D721Med (cell line): ENCODE measurements around the gene KPNA4.

Source experiments
- DNase-seq: peaks from one replicate; pipeline ENCODE4 v3.0.0; 2011; ENCODE audit warnings: low spot score; ENCODE audit not compliant: insufficient read length
- FAIRE-seq: peaks from 2 replicates; lab custom pipeline; 2011; peaks lifted over from hg19 to GRCh38; lab: Jason Lieb, UNC
- CTCF ChIP-seq: IDR thresholded peaks from 2 replicates; pipeline ENCODE4 v1.5.1; 2012; ENCODE audit warnings: mild to moderate bottlenecking, control low read depth; ENCODE audit not compliant: insufficient read depth; ENCODE audit errors: missing control alignments

Gene KPNA4

GRCh38 chr3:160477750-160478149, 87.6 kb downstream of the KPNA4 start:
- FAIRE-seq (no peak), DNase-seq (no peak)
- no peak for TF ChIP-seq CTCF

- no peak for FAIRE-seq
- no peak for DNase-seq
- TF ChIP-seq CTCF = no peak
Observed at GRCh38 chr3:160475884-160476283, 89.5 kb downstream of the KPNA4 start.

- DNase-seq = no peak
- FAIRE-seq = no peak
- TF ChIP-seq CTCF = no peak
Observed at GRCh38 chr3:160475153-160475552, 90.2 kb downstream of the KPNA4 start.

GRCh38 chr3:160474416-160474838, 90.9 kb downstream of the KPNA4 start:
- DNase-seq (no peak), FAIRE-seq (no peak)
- TF ChIP-seq CTCF = no peak

- DNase-seq (no peak), FAIRE-seq (no peak)
- TF ChIP-seq CTCF = no peak
Observed at GRCh38 chr3:160473978-160474377, 91.4 kb downstream of the KPNA4 start.

- TF ChIP-seq CTCF = no peak
- FAIRE-seq = no peak
Observed at GRCh38 chr3:160473221-160473620, 92.2 kb downstream of the KPNA4 start.

GRCh38 chr3:160472344-160472743, 93.0 kb downstream of the KPNA4 start:
- no peak for FAIRE-seq
- TF ChIP-seq CTCF = no peak
- no peak for DNase-seq

More at GRCh38 chr3:160473221-160473620, 92.2 kb downstream of the KPNA4 start:
- DNase-seq = no peak
